Measurements from ENCODE around the gene DTNA.

DNA sequence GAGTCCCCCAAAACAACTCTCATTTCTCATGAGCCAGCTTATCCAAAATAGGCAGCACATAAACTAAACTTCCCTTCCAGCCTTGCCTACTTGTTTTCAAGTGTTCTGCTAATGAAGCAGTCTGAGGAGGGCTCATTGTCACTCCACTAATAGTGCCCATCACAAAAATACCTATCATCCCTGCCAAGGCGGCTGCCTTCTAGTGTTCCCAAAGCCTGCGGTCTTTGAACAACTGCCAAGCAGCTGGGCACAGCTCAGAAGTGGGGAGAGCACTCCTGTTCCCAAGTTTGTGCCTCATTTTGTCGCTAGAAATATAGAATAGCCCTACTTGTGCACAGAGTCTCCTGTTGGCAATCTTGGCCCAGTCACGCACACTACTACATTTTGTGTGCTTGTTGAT lies 50.3 kb downstream of the DTNA start:
- no peak for TF ChIP-seq POLR2AphosphoS5 (IDR thresholded peaks at IDR 0.05; ENCODE audit: low read depth, low read length)
- TF ChIP-seq POLR2A (IDR thresholded peaks at IDR 0.05; ENCODE audit: low read depth, low read length): no peak

All from GM12892 (cell line).